WTC11 (cell line): Measurements from ENCODE around the gene GCA. TPM values are rescaled to one million over a fixed set of nuclear protein-coding genes. Genes with fewer than 3 reads are reported as not detected.

Source experiments
- ATAC-seq: fragments of 200-7000 bp; cut with Tn5 transposase; 2 replicates; pipeline ENCODE4 v1.10.0; 2021; ENCODE audit warnings: mild to moderate bottlenecking, moderate library complexity
- CTCF ChIA-PET: fragments of 300-600 bp; sonication (Branson Sonifier 250); formaldehyde crosslinking; loops from one replicate; lab custom pipeline; 2021; ENCODE audit warnings: antibody characterized with exemption; lab: Charles Lee
- POLR2A ChIA-PET: fragments of 350-600 bp; sonication (Branson Sonifier 250); formaldehyde crosslinking; loops from one replicate; lab custom pipeline; 2021; ENCODE audit warnings: antibody characterized with exemption; lab: Charles Lee
- DNase-seq: peaks from one replicate; pipeline ENCODE4 v3.0.0; 2021; ENCODE audit warnings: low spot score
- H3K27ac Mint-ChIP-seq: 2 replicates; pipeline ENCODE4 v1.8.0; 2021; ENCODE audit warnings: mixed read lengths
- H3K27me3 Mint-ChIP-seq: 2 replicates; pipeline ENCODE4 v1.8.0; 2021; ENCODE audit warnings: low read depth, mild to moderate bottlenecking, moderate library complexity, mixed read lengths
- H3K36me3 Mint-ChIP-seq: 2 replicates; pipeline ENCODE4 v1.8.0; 2021; ENCODE audit warnings: mixed read lengths
- H3K4me1 Mint-ChIP-seq: 2 replicates; pipeline ENCODE4 v1.8.0; 2022; ENCODE audit warnings: mixed read lengths
- H3K4me3 Mint-ChIP-seq: 2 replicates; pipeline ENCODE4 v1.8.0; 2021; ENCODE audit warnings: mild to moderate bottlenecking, moderate library complexity, mixed read lengths
- H3K9me3 Mint-ChIP-seq: 2 replicates; pipeline ENCODE4 v1.8.0; 2021; ENCODE audit warnings: mixed read lengths
- ARID4B ChIP-seq: sonication (generic); formaldehyde crosslinking; IDR thresholded peaks from 2 replicates; pipeline ENCODE4 v1.8.0; 2023; ENCODE audit warnings: missing genetic modification reagents, mild to moderate bottlenecking, borderline replicate concordance
- ATF3 ChIP-seq: sonication (generic); formaldehyde crosslinking; conservative IDR thresholded peaks from 2 replicates; pipeline ENCODE4 v1.8.1; 2022; ENCODE audit warnings: mild to moderate bottlenecking, missing genetic modification reagents
- ESRRA ChIP-seq: sonication (generic); formaldehyde crosslinking; IDR thresholded peaks from 2 replicates; pipeline ENCODE4 v1.8.1; 2022; ENCODE audit warnings: mild to moderate bottlenecking, missing genetic modification reagents, borderline replicate concordance
- GABPB1 ChIP-seq: sonication (generic); formaldehyde crosslinking; IDR thresholded peaks from 2 replicates; pipeline ENCODE4 v1.8.1; 2023; ENCODE audit warnings: mild to moderate bottlenecking, missing genetic modification reagents
- IRF1 ChIP-seq: sonication (generic); formaldehyde crosslinking; IDR thresholded peaks from 2 replicates; pipeline ENCODE4 v1.8.0; 2023; ENCODE audit warnings: missing genetic modification reagents
- NFE2L1 ChIP-seq: sonication (generic); formaldehyde crosslinking; IDR thresholded peaks from 2 replicates; pipeline ENCODE4 v1.8.1; 2023; ENCODE audit warnings: missing genetic modification reagents
- PREB ChIP-seq: sonication (generic); formaldehyde crosslinking; IDR thresholded peaks from 2 replicates; pipeline ENCODE4 v1.8.1; 2022; ENCODE audit warnings: mild to moderate bottlenecking, missing genetic modification reagents, moderate library complexity, borderline replicate concordance
- RELA ChIP-seq: sonication (generic); formaldehyde crosslinking; IDR thresholded peaks from 2 replicates; pipeline ENCODE4 v1.8.1; 2022; ENCODE audit warnings: missing genetic modification reagents, mild to moderate bottlenecking, borderline replicate concordance
- SOX15 ChIP-seq: fragments of 250-450 bp; sonication (Bioruptor Pico); IDR thresholded peaks from 2 replicates; pipeline ENCODE4 v1.9.0; 2021; ENCODE audit warnings: mild to moderate bottlenecking
- ZNF317 ChIP-seq: sonication (generic); formaldehyde crosslinking; IDR thresholded peaks from 2 replicates; pipeline ENCODE4 v1.8.1; 2023; ENCODE audit warnings: low read depth, mild to moderate bottlenecking, moderate library complexity, missing genetic modification reagents, borderline replicate concordance
- ZNF512 ChIP-seq: sonication (generic); formaldehyde crosslinking; IDR thresholded peaks from 2 replicates; pipeline ENCODE4 v1.8.1; 2022; ENCODE audit warnings: missing genetic modification reagents, borderline replicate concordance
- ZNF671 ChIP-seq: fragments of 250-450 bp; sonication (Bioruptor Pico); IDR thresholded peaks from 2 replicates; pipeline ENCODE4 v1.8.0; 2021; ENCODE audit warnings: mild to moderate bottlenecking
- total RNA-seq: library from RNA; stranded (reverse); gene quantifications from 3 replicates; pipeline ENCODE4 v1.2.3, GENCODE V29; 2021
- TF ChIP-seq, protein P1 (sequence below): sonication (generic); formaldehyde crosslinking; IDR thresholded peaks from 2 replicates; pipeline ENCODE4 v1.8.1; 2022; ENCODE audit warnings: low read depth, mild to moderate bottlenecking, moderate library complexity, missing genetic modification reagents, borderline replicate concordance
- TF ChIP-seq, protein P2 (sequence below): sonication (generic); formaldehyde crosslinking; IDR thresholded peaks from 2 replicates; pipeline ENCODE4 v1.8.1; 2022; ENCODE audit warnings: low read depth, missing genetic modification reagents, borderline replicate concordance
- TF ChIP-seq, protein P3 (sequence below): sonication (generic); formaldehyde crosslinking; IDR thresholded peaks from 2 replicates; pipeline ENCODE4 v1.8.1; 2023; ENCODE audit warnings: mild to moderate bottlenecking, missing genetic modification reagents, moderate library complexity
- TF ChIP-seq, protein P4 (sequence below): fragments of 250-450 bp; sonication (Bioruptor Pico); IDR thresholded peaks from 2 replicates; pipeline ENCODE4 v1.8.0; 2021; ENCODE audit warnings: mild to moderate bottlenecking
- TF ChIP-seq, protein P5 (sequence below): fragments of 250-450 bp; sonication (Bioruptor Pico); IDR thresholded peaks from 2 replicates; pipeline ENCODE4 v1.9.0; 2021; ENCODE audit warnings: moderate library complexity, mild to moderate bottlenecking, inconsistent platforms, borderline replicate concordance
- TF ChIP-seq, protein P6 (sequence below): sonication (generic); formaldehyde crosslinking; IDR thresholded peaks from 2 replicates; pipeline ENCODE4 v1.8.0; 2022; ENCODE audit warnings: mild to moderate bottlenecking, missing genetic modification reagents
- TF ChIP-seq, protein P7 (sequence below): sonication (generic); formaldehyde crosslinking; IDR thresholded peaks from 2 replicates; pipeline ENCODE4 v1.8.0; 2022; ENCODE audit warnings: mild to moderate bottlenecking, missing genetic modification reagents

GCA gene
- total RNA-seq, 1 experiment from 2014 or later = 42.1 TPM

GRCh38 chr2:162344617-162344950 is 652 bp downstream of the GCA start (continued):
- TF ChIP-seq ARID4B (CRISPR knock-in tag) (no peak), PREB (CRISPR knock-in tag) (no peak), GABPB1 (no peak), SOX15 (CRISPR knock-in tag) (no peak), ZNF512 (CRISPR knock-in tag) (no peak), RELA (CRISPR knock-in tag) (no peak), IRF1 (no peak)
- TF ChIP-seq, protein P1, sequence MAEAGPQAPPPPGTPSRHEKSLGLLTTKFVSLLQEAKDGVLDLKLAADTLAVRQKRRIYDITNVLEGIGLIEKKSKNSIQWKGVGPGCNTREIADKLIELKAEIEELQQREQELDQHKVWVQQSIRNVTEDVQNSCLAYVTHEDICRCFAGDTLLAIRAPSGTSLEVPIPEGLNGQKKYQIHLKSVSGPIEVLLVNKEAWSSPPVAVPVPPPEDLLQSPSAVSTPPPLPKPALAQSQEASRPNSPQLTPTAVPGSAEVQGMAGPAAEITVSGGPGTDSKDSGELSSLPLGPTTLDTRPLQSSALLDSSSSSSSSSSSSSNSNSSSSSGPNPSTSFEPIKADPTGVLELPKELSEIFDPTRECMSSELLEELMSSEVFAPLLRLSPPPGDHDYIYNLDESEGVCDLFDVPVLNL (CRISPR knock-in tag) = no peak
- TF ChIP-seq, all 79 proteins: peak for 0

DNA sequence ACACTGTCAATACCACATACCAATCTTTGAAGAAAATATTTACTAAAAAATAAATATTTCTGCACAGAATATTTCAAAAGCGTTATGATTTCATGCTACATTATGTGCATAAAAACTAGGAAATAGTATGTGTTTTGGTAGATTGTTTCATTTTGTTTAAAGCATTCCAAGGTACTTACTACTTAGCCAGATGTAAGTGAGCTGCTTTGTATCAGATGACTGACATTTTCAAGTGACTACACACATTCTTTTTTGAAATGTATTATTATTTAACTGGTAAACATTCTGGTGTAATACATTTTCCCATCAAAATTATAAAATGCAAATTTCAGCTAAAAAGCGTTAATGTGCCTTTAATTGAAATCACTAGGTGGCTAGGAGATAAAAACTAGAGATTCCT is 21.5 kb downstream of the GCA start:
- Mint-ChIP-seq H3K9me3 (no peaks in the 10 kb centered on the region), H3K4me1 (peaks cover 6% of the 10 kb centered on the region), H3K27me3 (no peaks in the 10 kb centered on the region), H3K27ac (no peak overlapping the region), H3K4me3 (no peak overlapping the region), H3K36me3 (no peaks in the 10 kb centered on the region)
- DNase-seq = no peak
- ChIA-PET POLR2A (no interaction called here), CTCF (no interaction called here)
- no peak for ATAC-seq
- TF ChIP-seq, protein P2, sequence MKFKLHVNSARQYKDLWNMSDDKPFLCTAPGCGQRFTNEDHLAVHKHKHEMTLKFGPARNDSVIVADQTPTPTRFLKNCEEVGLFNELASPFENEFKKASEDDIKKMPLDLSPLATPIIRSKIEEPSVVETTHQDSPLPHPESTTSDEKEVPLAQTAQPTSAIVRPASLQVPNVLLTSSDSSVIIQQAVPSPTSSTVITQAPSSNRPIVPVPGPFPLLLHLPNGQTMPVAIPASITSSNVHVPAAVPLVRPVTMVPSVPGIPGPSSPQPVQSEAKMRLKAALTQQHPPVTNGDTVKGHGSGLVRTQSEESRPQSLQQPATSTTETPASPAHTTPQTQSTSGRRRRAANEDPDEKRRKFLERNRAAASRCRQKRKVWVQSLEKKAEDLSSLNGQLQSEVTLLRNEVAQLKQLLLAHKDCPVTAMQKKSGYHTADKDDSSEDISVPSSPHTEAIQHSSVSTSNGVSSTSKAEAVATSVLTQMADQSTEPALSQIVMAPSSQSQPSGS (CRISPR knock-in tag) = no peak
- TF ChIP-seq, protein P3, sequence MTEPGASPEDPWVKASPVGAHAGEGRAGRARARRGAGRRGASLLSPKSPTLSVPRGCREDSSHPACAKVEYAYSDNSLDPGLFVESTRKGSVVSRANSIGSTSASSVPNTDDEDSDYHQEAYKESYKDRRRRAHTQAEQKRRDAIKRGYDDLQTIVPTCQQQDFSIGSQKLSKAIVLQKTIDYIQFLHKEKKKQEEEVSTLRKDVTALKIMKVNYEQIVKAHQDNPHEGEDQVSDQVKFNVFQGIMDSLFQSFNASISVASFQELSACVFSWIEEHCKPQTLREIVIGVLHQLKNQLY (CRISPR knock-in tag) = no peak
- TF ChIP-seq ZNF317 (CRISPR knock-in tag) = no peak
- TF ChIP-seq NFE2L1 (CRISPR knock-in tag) = no peak
- no peak for TF ChIP-seq ESRRA (CRISPR knock-in tag)
- TF ChIP-seq, protein P4, sequence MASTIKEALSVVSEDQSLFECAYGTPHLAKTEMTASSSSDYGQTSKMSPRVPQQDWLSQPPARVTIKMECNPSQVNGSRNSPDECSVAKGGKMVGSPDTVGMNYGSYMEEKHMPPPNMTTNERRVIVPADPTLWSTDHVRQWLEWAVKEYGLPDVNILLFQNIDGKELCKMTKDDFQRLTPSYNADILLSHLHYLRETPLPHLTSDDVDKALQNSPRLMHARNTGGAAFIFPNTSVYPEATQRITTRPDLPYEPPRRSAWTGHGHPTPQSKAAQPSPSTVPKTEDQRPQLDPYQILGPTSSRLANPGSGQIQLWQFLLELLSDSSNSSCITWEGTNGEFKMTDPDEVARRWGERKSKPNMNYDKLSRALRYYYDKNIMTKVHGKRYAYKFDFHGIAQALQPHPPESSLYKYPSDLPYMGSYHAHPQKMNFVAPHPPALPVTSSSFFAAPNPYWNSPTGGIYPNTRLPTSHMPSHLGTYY (CRISPR knock-in tag) = no peak
- TF ChIP-seq, protein P5, sequence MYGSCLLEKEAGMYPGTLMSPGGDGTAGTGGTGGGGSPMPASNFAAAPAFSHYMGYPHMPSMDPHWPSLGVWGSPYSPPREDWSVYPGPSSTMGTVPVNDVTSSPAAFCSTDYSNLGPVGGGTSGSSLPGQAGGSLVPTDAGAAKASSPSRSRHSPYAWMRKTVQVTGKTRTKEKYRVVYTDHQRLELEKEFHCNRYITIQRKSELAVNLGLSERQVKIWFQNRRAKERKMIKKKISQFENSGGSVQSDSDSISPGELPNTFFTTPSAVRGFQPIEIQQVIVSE (CRISPR knock-in tag) = no peak
- no peak for TF ChIP-seq GABPB1
- no peak for TF ChIP-seq ZNF671
- TF ChIP-seq, protein P6, sequence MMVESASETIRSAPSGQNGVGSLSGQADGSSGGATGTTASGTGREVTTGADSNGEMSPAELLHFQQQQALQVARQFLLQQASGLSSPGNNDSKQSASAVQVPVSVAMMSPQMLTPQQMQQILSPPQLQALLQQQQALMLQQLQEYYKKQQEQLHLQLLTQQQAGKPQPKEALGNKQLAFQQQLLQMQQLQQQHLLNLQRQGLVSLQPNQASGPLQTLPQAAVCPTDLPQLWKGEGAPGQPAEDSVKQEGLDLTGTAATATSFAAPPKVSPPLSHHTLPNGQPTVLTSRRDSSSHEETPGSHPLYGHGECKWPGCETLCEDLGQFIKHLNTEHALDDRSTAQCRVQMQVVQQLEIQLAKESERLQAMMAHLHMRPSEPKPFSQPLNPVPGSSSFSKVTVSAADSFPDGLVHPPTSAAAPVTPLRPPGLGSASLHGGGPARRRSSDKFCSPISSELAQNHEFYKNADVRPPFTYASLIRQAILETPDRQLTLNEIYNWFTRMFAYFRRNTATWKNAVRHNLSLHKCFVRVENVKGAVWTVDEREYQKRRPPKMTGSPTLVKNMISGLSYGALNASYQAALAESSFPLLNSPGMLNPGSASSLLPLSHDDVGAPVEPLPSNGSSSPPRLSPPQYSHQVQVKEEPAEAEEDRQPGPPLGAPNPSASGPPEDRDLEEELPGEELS (CRISPR knock-in tag) = no peak
- TF ChIP-seq, protein P7, sequence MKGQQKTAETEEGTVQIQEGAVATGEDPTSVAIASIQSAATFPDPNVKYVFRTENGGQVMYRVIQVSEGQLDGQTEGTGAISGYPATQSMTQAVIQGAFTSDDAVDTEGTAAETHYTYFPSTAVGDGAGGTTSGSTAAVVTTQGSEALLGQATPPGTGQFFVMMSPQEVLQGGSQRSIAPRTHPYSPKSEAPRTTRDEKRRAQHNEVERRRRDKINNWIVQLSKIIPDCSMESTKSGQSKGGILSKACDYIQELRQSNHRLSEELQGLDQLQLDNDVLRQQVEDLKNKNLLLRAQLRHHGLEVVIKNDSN (CRISPR knock-in tag) = no peak
- no peak for TF ChIP-seq ATF3 (CRISPR knock-in tag)
